ENCODE data around the gene MRC2.

Gene MRC2

DNA sequence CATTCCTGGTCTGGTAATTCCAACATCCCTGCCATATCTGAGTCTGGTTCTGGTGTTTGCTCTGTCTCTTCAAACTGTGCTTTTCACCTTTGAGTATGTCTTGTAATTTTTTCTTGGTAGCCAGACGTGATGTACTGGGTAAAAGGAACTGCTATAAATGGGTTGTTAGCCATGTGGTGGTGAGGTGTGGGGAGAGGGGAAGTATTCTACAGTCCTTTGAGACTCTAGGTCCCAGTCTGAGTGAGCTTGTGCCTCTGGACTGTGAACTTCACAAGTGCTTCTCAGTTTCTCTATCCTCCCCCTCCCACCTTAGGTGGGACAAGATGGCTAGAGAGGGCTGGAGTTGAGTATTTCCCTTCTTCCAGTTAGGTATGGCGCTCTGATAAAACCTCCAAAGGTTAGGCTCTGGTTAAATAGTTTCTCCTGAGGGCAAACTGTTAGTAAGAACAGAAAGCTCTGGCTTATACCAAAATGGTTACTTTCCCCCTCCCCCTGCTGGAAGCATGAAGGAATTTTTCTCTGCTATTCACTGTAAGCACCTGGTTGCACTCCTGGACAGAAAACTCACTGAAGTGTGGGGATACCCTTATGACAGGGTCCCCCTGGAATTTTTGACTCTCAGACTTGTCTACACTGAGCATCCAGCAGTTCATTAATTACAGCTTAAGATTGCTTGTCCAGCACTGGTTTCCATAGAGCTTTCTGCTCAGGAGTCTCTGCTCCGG is 92.8 kb downstream of the MRC2 start:
- no peak for DNase-seq (ENCODE audit: low read depth)

DNA sequence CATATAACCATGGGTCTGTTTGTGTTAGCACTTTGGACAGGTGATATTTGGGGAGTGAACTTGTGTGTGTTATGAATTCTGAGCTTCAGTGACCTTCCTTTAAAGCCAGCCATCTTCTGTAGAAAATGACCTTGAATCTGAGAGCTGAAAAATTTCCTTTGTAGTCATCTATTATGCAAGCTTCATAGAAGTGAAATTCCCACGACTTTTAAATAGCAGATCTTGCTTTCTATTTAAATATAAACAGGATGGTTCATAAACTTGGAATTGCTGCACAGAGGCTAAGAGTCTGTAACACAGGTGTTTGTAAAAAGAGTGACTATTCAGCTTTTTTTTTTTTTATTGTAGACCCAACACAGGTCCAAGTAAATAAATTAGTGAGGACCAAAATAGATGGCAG is 95.2 kb downstream of the MRC2 start:
- no peak for DNase-seq (ENCODE audit: low read depth)

DNA sequence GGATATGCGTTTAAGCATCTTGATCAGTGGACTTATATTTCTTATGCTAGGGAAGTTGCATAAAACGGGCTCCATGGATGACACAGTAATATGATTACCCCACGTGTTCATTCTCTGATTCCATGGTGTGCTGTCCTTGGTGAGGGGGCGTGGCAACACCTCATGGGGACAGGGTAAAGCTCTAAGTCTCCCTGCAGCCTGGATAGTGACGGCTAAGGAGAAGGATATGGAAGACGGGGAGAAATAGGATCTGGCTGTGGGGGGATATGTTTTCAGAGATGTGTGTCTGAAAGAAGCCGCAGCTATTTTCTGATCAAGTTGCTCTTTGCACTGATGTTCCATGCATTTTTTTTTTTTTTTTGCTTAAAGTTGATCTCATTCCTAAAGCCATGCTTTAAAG is 96.4 kb downstream of the MRC2 start:
- DNase-seq (ENCODE audit: low read depth): no peak

DNA sequence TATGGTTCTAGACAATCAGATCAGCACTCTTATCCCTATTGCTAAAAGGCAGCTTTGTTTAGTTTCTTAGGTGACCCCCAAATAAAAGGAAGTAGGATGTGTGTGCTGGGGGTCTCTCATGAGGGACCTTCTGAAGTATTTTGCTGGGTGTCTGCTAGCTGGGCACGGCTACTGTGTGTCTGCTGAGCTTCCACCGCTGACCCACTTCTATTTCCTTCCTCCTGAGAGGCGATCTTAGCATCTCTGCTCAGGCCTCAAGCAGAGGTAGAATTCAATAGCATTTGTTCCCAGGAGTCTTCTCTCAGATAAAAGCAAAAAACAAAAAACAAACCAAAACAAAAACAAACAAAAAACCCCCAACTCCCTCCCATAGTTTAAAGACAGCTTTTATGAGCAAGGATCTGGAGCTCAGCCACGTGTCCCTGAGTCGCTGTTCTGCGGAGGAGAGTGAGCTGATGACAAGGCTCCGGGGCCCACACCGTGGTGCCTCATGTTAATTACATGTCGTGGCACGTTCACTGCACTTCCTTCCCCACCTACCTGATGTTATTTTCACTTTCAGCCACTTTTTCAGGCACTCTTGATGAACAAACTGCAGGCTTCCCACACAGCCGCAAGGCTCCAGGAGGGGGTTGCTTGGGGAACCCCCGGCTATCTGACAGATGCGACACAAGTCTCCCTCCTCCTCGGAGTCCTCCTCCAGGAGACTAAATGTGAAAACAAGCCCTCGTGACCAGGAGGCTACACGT is 97.1 kb downstream of the MRC2 start:
- peak; percentile 51 for DNase-seq (ENCODE audit: low read depth)

DNA sequence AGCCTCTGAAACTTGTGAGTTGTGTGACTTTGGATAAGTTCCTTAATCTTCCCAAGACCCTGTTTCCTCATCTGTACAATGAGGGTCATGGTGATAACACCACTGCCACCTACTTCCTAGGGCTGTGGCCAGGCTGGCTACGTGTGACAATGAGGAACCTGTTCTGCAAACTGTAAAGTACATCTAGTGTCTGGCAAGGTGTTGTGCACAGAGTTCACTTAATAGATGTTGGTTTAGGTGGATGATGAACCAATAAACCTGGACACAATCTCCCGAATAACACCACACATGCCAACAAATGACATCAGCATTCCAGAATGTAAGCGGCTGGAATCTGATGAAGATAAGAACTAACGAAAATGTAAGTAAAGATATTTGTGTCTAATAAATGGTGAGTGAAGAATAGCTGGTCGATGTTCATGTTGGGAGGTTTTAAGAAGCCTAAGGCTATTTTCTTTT is 98.3 kb downstream of the MRC2 start:
- no peak for DNase-seq (ENCODE audit: low read depth)

DNA sequence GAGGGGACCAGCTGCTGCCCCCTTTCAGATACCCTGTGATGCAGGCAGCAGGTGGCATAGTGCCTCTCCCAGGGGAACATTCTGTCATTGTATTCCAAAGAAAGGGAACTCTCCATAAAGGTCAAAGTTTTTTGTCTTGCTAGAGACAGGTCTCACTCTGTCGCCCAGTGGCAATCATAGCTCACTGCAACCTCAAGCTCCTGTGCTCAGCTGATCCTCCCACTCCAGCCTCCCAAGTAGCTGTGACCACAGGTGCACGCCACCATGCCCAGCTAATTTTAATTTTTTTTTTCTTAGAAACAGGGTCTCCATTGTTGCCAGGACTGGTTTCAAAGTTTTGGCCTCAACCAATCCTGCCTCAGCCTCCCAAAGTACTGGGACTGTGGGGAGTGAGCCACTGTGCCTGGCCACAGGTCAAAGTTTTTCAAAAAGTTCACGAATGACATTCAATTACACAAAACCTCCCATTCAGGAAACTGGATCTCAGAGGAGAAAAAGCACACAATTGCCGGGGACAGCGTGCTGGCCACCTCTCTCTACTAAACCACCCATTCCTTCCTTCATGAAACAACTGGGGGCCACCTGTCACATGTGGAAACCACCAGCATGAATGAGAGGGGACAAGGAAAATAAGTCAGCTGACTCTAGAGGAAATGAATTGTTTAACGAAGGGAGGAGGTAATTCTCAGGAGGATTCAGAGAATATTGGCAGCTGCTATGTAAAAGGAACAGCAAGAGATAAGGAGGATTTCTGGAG is 100.6 kb downstream of the MRC2 start:
- no peak for DNase-seq (ENCODE audit: low read depth)

DNA sequence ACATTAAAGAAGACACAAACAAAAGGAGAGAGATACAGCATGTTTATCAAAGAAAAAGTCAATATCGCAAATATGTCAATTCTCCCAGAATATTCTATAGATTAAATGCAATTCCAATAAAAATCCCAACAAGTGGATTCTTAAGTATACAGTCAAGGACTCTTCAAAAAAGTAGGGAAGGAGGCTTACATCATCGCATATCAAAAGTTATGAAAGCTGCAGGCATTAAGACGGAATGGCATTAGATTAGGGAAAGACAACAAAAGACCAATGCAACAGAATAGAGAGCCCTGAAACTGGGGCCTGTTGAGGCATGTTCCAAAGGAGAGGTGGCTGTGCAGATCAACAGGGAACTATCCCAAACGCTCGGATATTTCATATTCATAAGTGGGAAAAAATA is 104.7 kb downstream of the MRC2 start:
- DNase-seq (ENCODE audit: low read depth): no peak

DNA sequence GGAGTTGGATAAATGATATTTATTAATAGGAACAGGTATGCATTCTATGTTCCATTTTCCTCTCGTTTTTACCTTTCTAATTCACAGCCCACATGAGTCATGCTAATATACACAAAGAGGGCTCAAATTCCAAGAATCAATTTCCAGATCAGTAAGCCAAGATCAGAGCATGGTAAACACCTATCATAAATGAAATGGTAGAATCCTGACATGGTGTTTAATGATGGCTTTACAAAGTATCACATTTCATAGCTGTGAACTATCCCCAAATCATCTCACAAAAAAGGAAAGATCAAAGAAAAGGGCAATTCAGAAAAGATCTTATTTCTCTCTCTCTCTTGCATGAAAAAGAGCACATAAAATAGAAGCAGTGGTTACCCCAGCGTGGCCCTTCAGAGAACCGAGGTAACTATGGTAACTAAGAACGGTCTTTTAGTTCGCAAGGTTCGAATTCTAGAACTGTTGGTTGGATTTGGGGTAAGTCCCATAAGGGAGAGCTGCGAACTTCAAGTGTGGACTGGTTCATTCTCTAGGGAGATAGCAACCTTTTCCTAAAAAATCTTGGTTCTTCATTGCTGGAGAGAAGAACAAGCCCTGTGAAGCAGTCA is 107.7 kb downstream of the MRC2 start:
- no peak for DNase-seq (ENCODE audit: low read depth)

DNA sequence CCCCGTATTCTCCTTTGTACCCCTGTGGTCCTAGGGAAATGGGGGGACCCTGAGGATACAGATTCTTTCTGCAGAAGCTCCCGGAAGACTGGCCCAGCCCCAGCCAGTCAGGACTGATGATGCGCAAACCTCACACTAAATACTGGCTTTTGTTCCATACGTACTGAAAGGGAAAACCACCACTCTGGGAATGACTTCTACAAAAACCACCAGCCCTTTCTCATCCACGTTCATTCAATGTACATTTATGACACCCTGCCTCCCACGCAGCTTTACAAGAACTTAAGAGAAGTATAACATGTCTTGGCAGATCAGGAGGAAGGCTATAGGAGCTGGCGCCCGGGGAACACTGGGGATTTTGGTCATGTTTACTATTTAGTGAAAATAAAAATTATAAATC is 110.0 kb downstream of the MRC2 start:
- no peak for DNase-seq (ENCODE audit: low read depth)

DNA sequence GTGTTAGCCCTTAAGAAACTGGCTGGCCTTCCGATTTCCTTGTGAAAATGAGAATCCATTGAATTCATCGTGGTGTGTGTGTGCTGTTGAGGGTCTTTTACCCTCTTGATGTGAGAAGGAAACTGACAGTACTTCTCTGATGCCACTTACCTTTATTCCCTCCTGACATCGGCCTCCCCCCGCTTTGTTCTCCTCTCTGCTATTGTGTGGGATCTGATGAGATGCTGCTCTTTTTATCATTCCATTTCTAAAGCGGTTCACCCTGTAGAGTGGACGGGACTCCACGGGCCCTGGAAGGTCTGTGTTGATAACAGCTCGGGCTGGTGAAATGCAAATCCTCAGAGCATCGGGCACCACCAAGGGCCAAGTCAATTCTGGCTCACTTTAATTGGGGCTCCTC is 110.8 kb downstream of the MRC2 start:
- DNase-seq (ENCODE audit: low read depth): no peak

DNA sequence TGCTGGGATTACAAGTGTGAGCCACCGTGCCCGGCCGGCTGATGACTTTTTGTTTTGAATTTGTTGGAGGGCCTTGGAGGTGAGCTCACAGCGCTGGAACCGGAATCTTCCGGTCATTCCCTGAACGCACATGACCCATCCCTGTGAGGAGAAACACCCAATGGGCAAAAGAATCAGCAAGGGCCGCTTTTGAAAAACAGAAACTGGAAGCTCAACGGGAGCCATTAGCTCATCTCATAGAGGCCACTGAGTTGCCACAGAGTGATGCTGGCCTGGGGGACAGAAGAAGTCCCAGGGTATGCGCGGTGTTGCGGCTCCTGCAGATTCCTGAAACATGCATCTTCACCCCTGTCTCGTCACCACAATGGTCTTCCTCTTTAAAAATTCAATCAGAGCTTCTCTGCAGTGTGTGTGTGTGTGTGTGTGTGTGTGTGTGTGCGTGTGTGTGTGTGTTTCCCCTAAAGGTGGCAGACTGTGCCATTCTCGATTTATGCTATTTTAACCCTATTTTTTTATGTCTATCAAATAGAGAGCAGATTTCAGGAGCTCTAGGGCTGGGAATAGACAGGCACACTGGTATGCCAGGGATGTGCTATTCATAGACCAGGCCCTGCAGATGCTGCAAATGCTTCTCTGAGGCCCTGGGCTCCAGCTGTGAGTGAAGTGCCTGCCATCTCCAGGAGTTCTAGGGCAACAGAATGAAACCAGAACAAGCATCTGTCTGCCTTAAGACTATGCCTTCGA is 112.3 kb downstream of the MRC2 start:
- no peak for DNase-seq (ENCODE audit: low read depth)

DNA sequence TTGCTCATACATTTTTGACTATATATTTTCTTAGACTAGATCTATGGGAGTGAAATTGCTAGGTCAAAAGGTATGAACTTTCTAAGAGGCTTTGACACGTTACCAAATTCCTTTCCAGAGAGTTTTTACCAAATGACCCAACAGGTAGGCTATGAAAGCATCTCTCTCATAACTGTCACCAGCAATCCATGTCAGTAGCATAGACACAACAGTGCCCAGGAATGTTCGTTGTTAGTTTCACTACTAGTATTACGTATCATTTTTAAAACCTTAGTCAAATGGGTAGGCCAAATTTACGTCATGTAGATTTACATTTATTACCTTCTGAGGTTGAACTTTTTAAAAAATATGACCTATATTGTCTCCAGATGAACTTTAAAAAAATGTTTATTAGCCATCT is 113.8 kb downstream of the MRC2 start:
- DNase-seq (ENCODE audit: low read depth): no peak

Measured in stimulated activated CD8-positive, alpha-beta memory T cell treated with anti-CD3 and anti-CD28 coated beads, Interleukin-7, amount 100 ng/mL, for 24 hours (primary cell).